ENCODE results near the gene SSH2.

SSH2 gene

GRCh38 chr17:29645515-29646051, 284.4 kb downstream of the SSH2 start:
- Histone ChIP-seq H3K4me1 (peaks cover 0 to 55% (median 25%) of the 10 kb centered on the region in 4 donors), H3K9me3 (no peaks in the 10 kb centered on the region), H3K27ac (peak overlapping the region; percentile 70 to 83), H3K36me3 (no peaks in the 10 kb centered on the region), H3K27me3 (no peaks in the 10 kb centered on the region), H3K4me3 (no peak overlapping the region)
- no peak for TF ChIP-seq CTCF (IDR thresholded peaks at IDR 0.05)
- DNase-seq, result peak; percentile 95 to 96
- intact Hi-C loops (cut with DNase I; ENCODE audit: low total_unique reads), result loop anchor here (5.0 kb wide), 1 partner anchor 117 kb away; no protein-coding TSS in a partner anchor

- H3K4me3 ChIP-seq, result no peak overlapping the region
- H3K36me3 ChIP-seq, result no peaks in the 10 kb centered on the region
- no peaks in the 10 kb centered on the region for H3K27me3 ChIP-seq
- TF ChIP-seq CTCF (IDR thresholded peaks at IDR 0.05), result no peak
- no peaks in the 10 kb centered on the region for H3K9me3 ChIP-seq
- peak overlapping the region; percentile 70 to 83 for H3K27ac ChIP-seq
- DNase-seq, result no peak
- intact Hi-C loops (cut with DNase I; ENCODE audit: low total_unique reads), result loop anchor here (5.0 kb wide), 1 partner anchor 134 kb away; no protein-coding TSS in a partner anchor
- peaks cover 0 to 73% (median 41%) of the 10 kb centered on the region in 4 donors for H3K4me1 ChIP-seq
These were observed 286.2 kb downstream of the SSH2 start for GRCh38 chr17:29643817-29644160.

- Histone ChIP-seq H3K9me3 (no peaks in the 10 kb centered on the region), H3K4me3 (no peak overlapping the region), H3K27me3 (no peaks in the 10 kb centered on the region), H3K4me1 (peaks cover 0 to 76% (median 43%) of the 10 kb centered on the region in 4 donors), H3K36me3 (no peaks in the 10 kb centered on the region), H3K27ac (peak overlapping the region in 1 of 2 donors; percentile 70)
- no peak for TF ChIP-seq CTCF (IDR thresholded peaks at IDR 0.05)
- no peak for DNase-seq
- intact Hi-C loops (cut with DNase I; ENCODE audit: low total_unique reads), result loop anchor here (5.0 kb wide), 1 partner anchor 135 kb away; no protein-coding TSS in a partner anchor
These were observed 287.8 kb downstream of the SSH2 start for GRCh38 chr17:29642171-29642611.

GRCh38 chr17:29640981-29641642, 288.9 kb downstream of the SSH2 start:
- peaks cover under 1 to 5% (median 5%) of the 10 kb centered on the region in 3 donors for H3K36me3 ChIP-seq
- intact Hi-C loops (cut with DNase I; ENCODE audit: low total_unique reads), result loop anchor here (5.0 kb wide), 1 partner anchor 136 kb away; no protein-coding TSS in a partner anchor
- no peak for DNase-seq
- H3K4me1 ChIP-seq, result peaks cover 0 to 70% (median 38%) of the 10 kb centered on the region in 4 donors
- peak overlapping the region; percentile 69 to 70 for H3K27ac ChIP-seq
- H3K4me3 ChIP-seq, result no peak overlapping the region
- no peaks in the 10 kb centered on the region for H3K9me3 ChIP-seq
- no peaks in the 10 kb centered on the region for H3K27me3 ChIP-seq
- no peak for TF ChIP-seq CTCF (IDR thresholded peaks at IDR 0.05)

GRCh38 chr17:29640413-29640812, 289.6 kb downstream of the SSH2 start:
- no peak for DNase-seq

More at GRCh38 chr17:29640413-29640812, 289.6 kb downstream of the SSH2 start:
- no peak overlapping the region for H3K4me3 ChIP-seq
- no peaks in the 10 kb centered on the region for H3K27me3 ChIP-seq
- H3K27ac ChIP-seq, result peak overlapping the region; percentile 69 to 70
- H3K9me3 ChIP-seq, result no peaks in the 10 kb centered on the region
- intact Hi-C loops (cut with DNase I; ENCODE audit: low total_unique reads), result loop anchor here (5.0 kb wide), 1 partner anchor 137 kb away; no protein-coding TSS in a partner anchor
- peaks cover 0 to 64% (median 33%) of the 10 kb centered on the region in 4 donors for H3K4me1 ChIP-seq
- peaks cover 4 to 12% (median 9%) of the 10 kb centered on the region in 3 donors for H3K36me3 ChIP-seq
- TF ChIP-seq CTCF (IDR thresholded peaks at IDR 0.05), result no peak

Data from tibial artery (tissue), 4 donors.